Stimulated activated effector memory CD8-positive, alpha-beta T cell treated with anti-CD3 and anti-CD28 coated beads, Interleukin-12 subunit alpha, Interleukin-12 subunit beta, amount 100 ng/mL, for 72 hours (primary cell): ENCODE measurements around the gene NUDT3.

Experiments
- ATAC-seq: fragments of 150-1000 bp; cut with Tn5 transposase; 2 replicates; pipeline ENCODE4 v1.10.0; 2021
- DNase-seq, 2 donors: peaks; one replicate each; pipeline ENCODE4 v3.0.0; 2021 to 2022; ENCODE audit warnings: low spot score in 2 of 2
- H3K27ac Mint-ChIP-seq: one replicate; pipeline ENCODE4 v1.8.0; 2022; ENCODE audit warnings: mild to moderate bottlenecking, mixed read lengths
- H3K36me3 Mint-ChIP-seq: one replicate; pipeline ENCODE4 v1.8.0; 2022; ENCODE audit warnings: mild to moderate bottlenecking, mixed read lengths
- H3K4me1 Mint-ChIP-seq: one replicate; pipeline ENCODE4 v1.8.0; 2022; ENCODE audit warnings: mixed read lengths
- H3K4me3 Mint-ChIP-seq: one replicate; pipeline ENCODE4 v1.8.0; 2022; ENCODE audit warnings: mild to moderate bottlenecking, mixed read lengths
- H3K9me3 Mint-ChIP-seq: one replicate; pipeline ENCODE4 v1.8.0; 2022; ENCODE audit warnings: mixed read lengths

The NUDT3 gene

GRCh38 chr6:34237316-34237721, 155.2 kb downstream of the NUDT3 start:
- Mint-ChIP-seq H3K27ac (no peak overlapping the region), H3K4me3 (peak overlapping the region; percentile 81), H3K36me3 (peaks cover 58% of the 10 kb centered on the region), H3K9me3 (no peaks in the 10 kb centered on the region), H3K4me1 (peaks cover 54% of the 10 kb centered on the region)
- ATAC-seq (no peak), DNase-seq (no peak)

GRCh38 chr6:34236443-34237315, 155.8 kb downstream of the NUDT3 start, which contains the start of gene HMGA1:
TSS of gene HMGA1 (plus strand) at chr6:34236873. CDS start at chr6:34240781, 3,908 bp downstream.
- ATAC-seq (peak; percentile 80), DNase-seq (peak; percentile 72 to 88)
- Mint-ChIP-seq H3K27ac (peak within 1 kb of the TSS; percentile 91), H3K9me3 (no peaks in the 10 kb centered on the region), H3K36me3 (peaks cover 52% of the 10 kb centered on the region), H3K4me3 (peak within 1 kb of the TSS; percentile 81), H3K4me1 (peaks cover 48% of the 10 kb centered on the region)

GRCh38 chr6:34236131-34236442, 156.4 kb downstream of the NUDT3 start:
- Mint-ChIP-seq H3K4me3 (peak overlapping the region; percentile 81), H3K9me3 (no peaks in the 10 kb centered on the region), H3K27ac (peak overlapping the region; percentile 91), H3K36me3 (peaks cover 46% of the 10 kb centered on the region), H3K4me1 (peaks cover 42% of the 10 kb centered on the region)
- no peak for DNase-seq
- ATAC-seq, result peak; percentile 31

- peak; percentile 69 for ATAC-seq
- Mint-ChIP-seq H3K9me3 (no peaks in the 10 kb centered on the region), H3K4me1 (peaks cover 40% of the 10 kb centered on the region), H3K4me3 (peak overlapping the region; percentile 81), H3K36me3 (peaks cover 40% of the 10 kb centered on the region), H3K27ac (peak overlapping the region; percentile 91)
- peak; percentile 50 to 75 for DNase-seq
Observed at GRCh38 chr6:34235307-34236130, 156.9 kb downstream of the NUDT3 start.

- Mint-ChIP-seq H3K4me3 (peak overlapping the region; percentile 20), H3K9me3 (no peaks in the 10 kb centered on the region), H3K4me1 (peaks cover 33% of the 10 kb centered on the region), H3K27ac (no peak overlapping the region), H3K36me3 (peaks cover 33% of the 10 kb centered on the region)
- DNase-seq (no peak), ATAC-seq (no peak)
Observed at GRCh38 chr6:34234667-34235306, 157.7 kb downstream of the NUDT3 start.

- H3K27ac Mint-ChIP-seq, result no peak overlapping the region
- H3K4me3 Mint-ChIP-seq, result peak overlapping the region; percentile 20
- peaks cover 24% of the 10 kb centered on the region for H3K36me3 Mint-ChIP-seq
- H3K9me3 Mint-ChIP-seq, result no peaks in the 10 kb centered on the region
- no peak for ATAC-seq
- DNase-seq, result no peak
- H3K4me1 Mint-ChIP-seq, result peaks cover 25% of the 10 kb centered on the region
Observed at GRCh38 chr6:34233867-34234266, 158.6 kb downstream of the NUDT3 start.

GRCh38 chr6:34232901-34233300, 159.6 kb downstream of the NUDT3 start:
- H3K9me3 Mint-ChIP-seq, result no peaks in the 10 kb centered on the region
- H3K4me1 Mint-ChIP-seq, result peaks cover 16% of the 10 kb centered on the region
- H3K27ac Mint-ChIP-seq, result no peak overlapping the region
- peaks cover 15% of the 10 kb centered on the region for H3K36me3 Mint-ChIP-seq
- ATAC-seq, result no peak
- H3K4me3 Mint-ChIP-seq, result no peak overlapping the region
- DNase-seq, result no peak

- DNase-seq (no peak), ATAC-seq (no peak)
- Mint-ChIP-seq H3K27ac (no peak overlapping the region), H3K4me1 (peaks cover 16% of the 10 kb centered on the region), H3K4me3 (no peak overlapping the region), H3K9me3 (no peaks in the 10 kb centered on the region), H3K36me3 (peaks cover 10% of the 10 kb centered on the region)
Observed at GRCh38 chr6:34231566-34232336, 160.7 kb downstream of the NUDT3 start.

- peaks cover under 1% of the 10 kb centered on the region for H3K36me3 Mint-ChIP-seq
- no peaks in the 10 kb centered on the region for H3K9me3 Mint-ChIP-seq
- H3K27ac Mint-ChIP-seq, result peak overlapping the region; percentile 63
- no peak for DNase-seq
- ATAC-seq, result no peak
- H3K4me1 Mint-ChIP-seq, result peaks cover 11% of the 10 kb centered on the region
- H3K4me3 Mint-ChIP-seq, result no peak overlapping the region
Observed at GRCh38 chr6:34230653-34231371, 161.7 kb downstream of the NUDT3 start.

- Mint-ChIP-seq H3K4me3 (no peak overlapping the region), H3K36me3 (no peaks in the 10 kb centered on the region), H3K4me1 (peaks cover 8% of the 10 kb centered on the region), H3K27ac (no peak overlapping the region), H3K9me3 (no peaks in the 10 kb centered on the region)
- ATAC-seq (no peak), DNase-seq (no peak)
Observed at GRCh38 chr6:34229877-34230276, 162.6 kb downstream of the NUDT3 start.
